Activated CD4-positive, alpha-beta memory T cell treated with anti-CD3 and anti-CD28 coated beads, Interleukin-2, amount 10 ng/mL, durations not matched to agents 7 days and 5 days (primary cell): ENCODE data around the gene COLEC12. TPM values are rescaled to one million over a fixed set of nuclear protein-coding genes. Genes with fewer than 3 reads are reported as not detected.

ENCODE experiments used
- CTCF ChIA-PET: fragments of 350-600 bp; sonication (Branson Sonifier 250); formaldehyde crosslinking; loops from one replicate; lab custom pipeline; 2021; ENCODE audit warnings: antibody characterized with exemption, inconsistent platforms; lab: Charles Lee
- POLR2A ChIA-PET: fragments of 350-600 bp; sonication (Branson Sonifier 250); formaldehyde crosslinking; loops from one replicate; lab custom pipeline; 2021; ENCODE audit warnings: antibody characterized with exemption; lab: Charles Lee
- DNase-seq: peaks from one replicate; pipeline ENCODE4 v3.0.0-alpha.2; 2020
- H3K27ac Mint-ChIP-seq: one replicate; pipeline ENCODE4 v1.8.0; 2021; ENCODE audit warnings: mild to moderate bottlenecking, mixed read lengths
- H3K27me3 Mint-ChIP-seq: one replicate; pipeline ENCODE4 v1.8.0; 2021; ENCODE audit warnings: mixed read lengths
- H3K36me3 Mint-ChIP-seq: one replicate; pipeline ENCODE4 v1.8.0; 2021; ENCODE audit warnings: low read depth, mixed read lengths
- H3K4me1 Mint-ChIP-seq: one replicate; pipeline ENCODE4 v1.8.0; 2021; ENCODE audit warnings: mixed read lengths
- H3K4me3 Mint-ChIP-seq: one replicate; pipeline ENCODE4 v1.8.0; 2021; ENCODE audit warnings: mild to moderate bottlenecking, mixed read lengths
- H3K9me3 Mint-ChIP-seq: one replicate; pipeline ENCODE4 v1.8.0; 2021; ENCODE audit warnings: mixed read lengths
- total RNA-seq, 2 experiments: library from RNA; stranded (reverse); gene quantifications; one replicate each; pipeline ENCODE4 v1.2.3, GENCODE V29; 2021

COLEC12 gene
- total RNA-seq, 2 experiments from 2014 or later = not detected

DNA sequence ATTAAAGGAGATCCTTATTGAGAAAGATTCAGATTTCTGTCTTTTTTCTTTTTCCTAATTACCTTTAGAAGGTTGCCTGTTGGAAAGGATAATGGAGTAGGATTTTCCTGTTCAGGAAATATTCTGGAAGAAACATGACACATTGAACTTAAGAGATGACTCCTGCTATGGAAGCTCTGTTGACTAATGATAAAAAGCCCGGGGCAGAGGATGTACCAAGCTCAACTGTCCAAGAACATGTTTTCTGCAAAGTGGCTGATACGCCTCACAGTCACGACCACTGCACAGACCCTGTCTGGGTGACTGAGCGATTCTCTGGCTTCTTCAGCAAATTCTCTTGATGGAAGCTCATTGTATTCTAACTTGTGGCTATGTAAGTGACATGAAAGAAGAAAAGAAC is 146.5 kb downstream of the COLEC12 start:
- ChIA-PET CTCF (no interaction called here), POLR2A (no interaction called here)
- Mint-ChIP-seq H3K9me3 (no peaks in the 10 kb centered on the region), H3K27ac (no peak overlapping the region), H3K27me3 (peaks cover 2% of the 10 kb centered on the region), H3K36me3 (no peaks in the 10 kb centered on the region), H3K4me1 (no peaks in the 10 kb centered on the region), H3K4me3 (no peak overlapping the region)
- no peak for DNase-seq

- Mint-ChIP-seq H3K4me1 (no peaks in the 10 kb centered on the region), H3K9me3 (no peaks in the 10 kb centered on the region), H3K36me3 (no peaks in the 10 kb centered on the region), H3K27me3 (peaks cover 6% of the 10 kb centered on the region), H3K27ac (no peak overlapping the region), H3K4me3 (no peak overlapping the region)
- ChIA-PET CTCF (no interaction called here), POLR2A (no interaction called here)
- no peak for DNase-seq
Observed at GRCh38 chr18:352438-352837, 148.1 kb downstream of the COLEC12 start.

DNA sequence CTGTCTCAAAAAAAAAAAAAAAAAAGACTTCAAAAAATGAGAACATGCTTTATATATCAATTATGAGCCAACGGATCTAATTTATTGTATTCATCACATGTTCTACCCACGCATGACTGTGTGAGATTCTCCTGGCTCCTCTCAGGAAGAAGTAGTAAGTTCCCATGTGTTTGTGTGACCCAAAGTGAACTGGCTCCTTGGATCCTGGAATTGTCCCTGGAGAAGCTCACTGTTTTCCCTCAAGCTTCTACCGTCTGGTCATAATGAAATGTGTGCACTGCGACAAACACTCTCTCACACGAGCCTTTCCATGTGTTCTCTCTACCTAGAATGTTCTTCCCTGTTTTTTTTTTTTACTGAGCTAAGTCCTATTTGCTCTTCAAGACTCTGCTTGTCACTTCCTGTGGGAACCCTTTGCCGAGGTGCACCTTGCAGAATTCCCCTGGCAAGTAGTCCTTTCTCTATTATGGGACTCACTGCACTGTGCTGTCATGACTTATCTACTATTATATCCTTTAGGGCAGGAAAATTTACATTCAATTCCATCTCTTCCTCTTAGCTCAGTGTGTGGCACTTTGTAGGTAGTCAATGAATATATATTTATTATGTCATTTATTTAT is 149.4 kb downstream of the COLEC12 start:
- H3K4me1 Mint-ChIP-seq = no peaks in the 10 kb centered on the region
- ChIA-PET POLR2A (no interaction called here), CTCF (no interaction called here)
- no peak overlapping the region for H3K4me3 Mint-ChIP-seq
- DNase-seq = no peak
- peaks cover 6% of the 10 kb centered on the region for H3K27me3 Mint-ChIP-seq
- H3K27ac Mint-ChIP-seq = no peak overlapping the region
- H3K9me3 Mint-ChIP-seq = no peaks in the 10 kb centered on the region
- H3K36me3 Mint-ChIP-seq = no peaks in the 10 kb centered on the region

GRCh38 chr18:346600-346999 is 153.9 kb downstream of the COLEC12 start:
- Mint-ChIP-seq H3K4me1 (no peaks in the 10 kb centered on the region), H3K27ac (no peak overlapping the region), H3K9me3 (no peaks in the 10 kb centered on the region), H3K36me3 (no peaks in the 10 kb centered on the region), H3K27me3 (peaks cover 8% of the 10 kb centered on the region), H3K4me3 (no peak overlapping the region)
- CTCF ChIA-PET = no interaction called here
- POLR2A ChIA-PET = no interaction called here
- no peak for DNase-seq

DNA sequence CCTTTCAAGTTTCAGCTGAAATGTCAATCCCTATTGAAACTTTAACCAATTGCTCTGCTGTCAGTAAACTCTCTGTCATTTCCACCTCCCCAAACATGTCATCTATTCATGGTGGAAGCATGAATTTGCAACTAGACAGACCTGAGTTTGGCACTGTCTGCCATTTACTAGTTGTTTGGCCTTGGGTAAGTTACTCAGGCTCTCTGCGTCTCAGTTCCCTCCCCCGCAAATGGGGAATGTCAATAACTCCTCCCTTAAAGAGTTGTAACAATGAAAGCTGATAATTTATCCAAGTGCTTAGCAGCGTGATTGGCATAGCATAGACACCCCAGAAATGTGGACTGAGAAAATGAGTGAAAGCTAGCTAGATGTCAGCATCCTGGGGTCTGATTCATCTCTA is 159.4 kb downstream of the COLEC12 start:
- CTCF ChIA-PET = no interaction called here
- H3K4me3 Mint-ChIP-seq = no peak overlapping the region
- no peaks in the 10 kb centered on the region for H3K36me3 Mint-ChIP-seq
- H3K9me3 Mint-ChIP-seq = no peaks in the 10 kb centered on the region
- H3K27ac Mint-ChIP-seq = no peak overlapping the region
- POLR2A ChIA-PET = no interaction called here
- peaks cover 9% of the 10 kb centered on the region for H3K27me3 Mint-ChIP-seq
- H3K4me1 Mint-ChIP-seq = no peaks in the 10 kb centered on the region
- DNase-seq = no peak

DNA sequence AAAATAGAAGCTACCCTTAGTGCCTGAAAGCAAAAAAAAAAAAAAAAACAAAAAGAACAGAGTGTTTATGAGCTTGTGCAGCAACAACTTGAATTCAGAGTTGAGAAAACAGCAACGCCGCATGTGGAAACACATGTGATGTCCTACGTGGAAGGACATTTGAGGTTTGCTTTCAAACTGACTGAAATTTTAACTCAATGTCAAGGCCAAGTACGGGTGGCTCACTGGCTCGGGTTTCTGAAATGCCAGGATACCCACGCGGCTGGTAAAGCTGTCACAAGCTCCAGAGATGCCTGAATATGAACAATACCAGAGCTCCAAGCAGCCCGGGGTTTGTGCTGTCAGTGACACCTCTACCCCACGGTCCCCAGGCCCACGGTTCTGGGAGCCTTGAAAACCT is 160.5 kb downstream of the COLEC12 start:
- ChIA-PET POLR2A (no interaction called here), CTCF (no interaction called here)
- no peak overlapping the region for H3K4me3 Mint-ChIP-seq
- no peaks in the 10 kb centered on the region for H3K4me1 Mint-ChIP-seq
- no peak for DNase-seq
- H3K36me3 Mint-ChIP-seq = no peaks in the 10 kb centered on the region
- H3K27me3 Mint-ChIP-seq = peaks cover 9% of the 10 kb centered on the region
- no peak overlapping the region for H3K27ac Mint-ChIP-seq
- H3K9me3 Mint-ChIP-seq = no peaks in the 10 kb centered on the region

DNA sequence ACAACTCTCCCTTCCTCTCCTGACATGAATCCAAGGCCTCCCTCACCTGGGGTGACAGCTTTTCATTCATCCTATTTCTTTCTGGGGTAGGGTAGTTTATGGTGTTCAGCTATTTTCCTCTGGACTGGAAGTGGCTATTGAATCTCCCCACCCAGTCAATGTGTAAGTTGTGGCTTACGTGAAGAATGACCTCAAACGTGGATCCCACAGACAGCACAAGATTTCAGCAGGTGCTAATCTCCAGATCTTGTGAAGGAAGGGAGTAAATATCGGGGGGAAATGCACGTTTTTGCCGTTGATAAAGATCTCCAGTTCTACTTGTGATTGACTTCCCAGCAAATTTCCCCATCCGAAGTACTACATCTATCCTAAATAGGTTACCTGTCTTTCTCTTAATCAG is 161.3 kb downstream of the COLEC12 start:
- H3K4me3 Mint-ChIP-seq = no peak overlapping the region
- H3K9me3 Mint-ChIP-seq = no peaks in the 10 kb centered on the region
- no peak overlapping the region for H3K27ac Mint-ChIP-seq
- H3K4me1 Mint-ChIP-seq = no peaks in the 10 kb centered on the region
- ChIA-PET POLR2A (no interaction called here), CTCF (no interaction called here)
- no peak for DNase-seq
- peaks cover 7% of the 10 kb centered on the region for H3K27me3 Mint-ChIP-seq
- H3K36me3 Mint-ChIP-seq = no peaks in the 10 kb centered on the region

- ChIA-PET POLR2A (no interaction called here), CTCF (no interaction called here)
- Mint-ChIP-seq H3K36me3 (no peaks in the 10 kb centered on the region), H3K9me3 (no peaks in the 10 kb centered on the region), H3K4me1 (no peaks in the 10 kb centered on the region), H3K27ac (no peak overlapping the region), H3K4me3 (no peak overlapping the region), H3K27me3 (peaks cover 7% of the 10 kb centered on the region)
- no peak for DNase-seq
Observed at GRCh38 chr18:336713-337112, 163.8 kb downstream of the COLEC12 start.

DNA sequence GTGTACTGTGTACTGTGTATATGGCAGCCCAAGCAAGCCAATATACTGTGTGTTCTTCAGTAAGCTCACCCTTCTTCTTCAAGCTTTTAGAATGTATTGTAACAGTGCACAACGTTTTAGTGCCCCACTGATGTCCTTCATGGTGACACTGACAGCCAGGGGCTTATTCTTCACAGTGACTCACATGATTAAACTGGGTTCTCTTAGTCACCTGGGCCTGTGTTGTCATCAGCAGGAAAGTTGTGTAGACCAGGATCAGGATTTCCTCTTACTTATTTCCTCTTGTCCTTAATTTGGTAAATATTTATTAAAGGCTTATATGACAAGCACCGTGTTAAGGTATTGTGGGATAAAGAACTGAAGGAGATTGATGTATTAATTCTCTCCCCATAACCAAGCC is 164.8 kb downstream of the COLEC12 start:
- ChIA-PET CTCF (no interaction called here), POLR2A (no interaction called here)
- H3K36me3 Mint-ChIP-seq = no peaks in the 10 kb centered on the region
- no peaks in the 10 kb centered on the region for H3K9me3 Mint-ChIP-seq
- DNase-seq = no peak
- H3K27me3 Mint-ChIP-seq = peaks cover 5% of the 10 kb centered on the region
- H3K27ac Mint-ChIP-seq = no peak overlapping the region
- no peaks in the 10 kb centered on the region for H3K4me1 Mint-ChIP-seq
- no peak overlapping the region for H3K4me3 Mint-ChIP-seq

DNA sequence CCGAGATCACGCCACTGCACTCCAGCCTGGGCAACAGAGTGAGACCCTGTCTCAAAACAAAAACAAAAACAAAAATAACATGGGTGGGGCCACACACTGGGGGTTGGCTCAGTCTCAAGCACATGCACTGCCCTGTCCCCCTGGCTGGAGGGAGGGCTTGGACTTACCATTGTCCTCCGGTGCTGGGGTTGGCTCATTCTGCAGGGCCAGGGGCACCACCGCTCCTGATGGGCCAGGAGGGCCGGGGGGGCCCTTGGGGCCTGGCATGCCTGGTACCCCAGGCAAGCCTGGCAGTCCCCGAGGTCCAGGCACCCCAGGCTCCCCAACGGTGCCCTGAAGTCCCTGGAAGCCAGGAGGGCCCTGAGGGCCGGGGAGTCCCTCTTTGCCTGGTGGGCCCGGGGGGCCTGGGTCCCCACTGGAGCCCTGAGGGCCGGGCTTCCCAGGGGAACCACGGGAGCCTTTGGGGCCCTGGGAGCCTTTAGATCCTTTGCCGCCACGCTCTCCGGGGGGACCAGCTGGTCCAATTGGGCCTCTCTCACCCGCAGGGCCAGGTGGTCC is 165.8 kb downstream of the COLEC12 start:
- H3K27me3 Mint-ChIP-seq = peaks cover 5% of the 10 kb centered on the region
- ChIA-PET POLR2A (no interaction called here), CTCF (no interaction called here)
- H3K4me3 Mint-ChIP-seq = no peak overlapping the region
- H3K9me3 Mint-ChIP-seq = no peaks in the 10 kb centered on the region
- H3K4me1 Mint-ChIP-seq = no peaks in the 10 kb centered on the region
- H3K36me3 Mint-ChIP-seq = no peaks in the 10 kb centered on the region
- no peak for DNase-seq
- no peak overlapping the region for H3K27ac Mint-ChIP-seq

- Mint-ChIP-seq H3K36me3 (no peaks in the 10 kb centered on the region), H3K9me3 (no peaks in the 10 kb centered on the region), H3K4me3 (no peak overlapping the region), H3K4me1 (no peaks in the 10 kb centered on the region), H3K27me3 (no peaks in the 10 kb centered on the region), H3K27ac (no peak overlapping the region)
- ChIA-PET POLR2A (no interaction called here), CTCF (no interaction called here)
- DNase-seq = no peak
Observed at GRCh38 chr18:332721-333510, 167.6 kb downstream of the COLEC12 start.

DNA sequence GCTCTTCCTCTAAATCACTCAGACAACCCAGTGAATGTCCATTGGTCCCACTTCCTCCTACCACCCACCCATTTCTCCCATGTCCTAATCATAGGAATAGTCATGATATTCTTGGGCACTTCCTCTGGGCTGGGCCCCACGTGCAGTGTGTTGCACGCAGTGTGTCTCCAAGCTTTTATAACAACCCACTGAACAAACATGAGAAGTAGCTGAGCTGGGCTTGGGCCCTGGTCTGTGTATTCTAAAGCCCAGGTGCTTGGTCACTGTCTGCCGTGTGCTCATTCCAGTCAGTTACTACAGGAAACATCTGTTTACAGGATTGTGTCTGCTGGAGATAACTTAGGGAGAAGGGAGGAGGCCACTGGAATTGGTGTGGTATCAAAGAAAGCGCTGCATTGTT is 168.5 kb downstream of the COLEC12 start:
- ChIA-PET CTCF (no interaction called here), POLR2A (no interaction called here)
- Mint-ChIP-seq H3K4me1 (no peaks in the 10 kb centered on the region), H3K27ac (no peak overlapping the region), H3K36me3 (no peaks in the 10 kb centered on the region), H3K9me3 (no peaks in the 10 kb centered on the region), H3K27me3 (no peaks in the 10 kb centered on the region), H3K4me3 (no peak overlapping the region)
- DNase-seq = no peak

- CTCF ChIA-PET = no interaction called here
- Mint-ChIP-seq H3K27ac (no peak overlapping the region), H3K27me3 (no peaks in the 10 kb centered on the region), H3K9me3 (no peaks in the 10 kb centered on the region), H3K4me1 (no peaks in the 10 kb centered on the region), H3K36me3 (no peaks in the 10 kb centered on the region), H3K4me3 (no peak overlapping the region)
- DNase-seq = no peak
- POLR2A ChIA-PET = no interaction called here
Observed at GRCh38 chr18:331221-331821, 169.2 kb downstream of the COLEC12 start.
